ENCODE results near the gene KCTD10. TPM values are rescaled to one million over a fixed set of nuclear protein-coding genes. Genes with fewer than 3 reads are reported as not detected.
A peak's percentile ranks its signal among the peaks of the same experiment; 100 is the strongest.

Gene KCTD10
- total RNA-seq, 1 donor = 90.9 TPM

DNA sequence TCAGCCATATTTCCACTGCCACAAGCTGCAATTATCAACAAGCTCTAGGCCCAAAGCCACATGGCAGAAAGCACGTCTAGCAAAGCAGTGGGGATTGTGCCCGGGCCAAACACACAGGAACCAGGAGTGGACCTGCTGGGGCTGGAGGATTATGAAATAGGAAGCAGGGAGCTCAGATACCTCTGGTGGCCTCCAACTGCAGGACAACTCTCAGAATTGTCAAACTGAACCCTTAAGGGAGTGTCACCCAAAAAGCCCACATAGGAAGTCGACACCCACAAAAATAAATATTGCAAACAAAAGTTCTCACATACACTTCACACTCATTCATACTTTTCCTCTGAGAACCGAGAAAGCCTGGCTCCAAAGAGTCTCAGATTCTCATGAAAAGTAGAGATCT lies 26.1 kb downstream of the KCTD10 start:
- H3K4me3 ChIP-seq (ENCODE audit: low read depth, low read length) = no peak overlapping the region
- TF ChIP-seq, protein P1, sequence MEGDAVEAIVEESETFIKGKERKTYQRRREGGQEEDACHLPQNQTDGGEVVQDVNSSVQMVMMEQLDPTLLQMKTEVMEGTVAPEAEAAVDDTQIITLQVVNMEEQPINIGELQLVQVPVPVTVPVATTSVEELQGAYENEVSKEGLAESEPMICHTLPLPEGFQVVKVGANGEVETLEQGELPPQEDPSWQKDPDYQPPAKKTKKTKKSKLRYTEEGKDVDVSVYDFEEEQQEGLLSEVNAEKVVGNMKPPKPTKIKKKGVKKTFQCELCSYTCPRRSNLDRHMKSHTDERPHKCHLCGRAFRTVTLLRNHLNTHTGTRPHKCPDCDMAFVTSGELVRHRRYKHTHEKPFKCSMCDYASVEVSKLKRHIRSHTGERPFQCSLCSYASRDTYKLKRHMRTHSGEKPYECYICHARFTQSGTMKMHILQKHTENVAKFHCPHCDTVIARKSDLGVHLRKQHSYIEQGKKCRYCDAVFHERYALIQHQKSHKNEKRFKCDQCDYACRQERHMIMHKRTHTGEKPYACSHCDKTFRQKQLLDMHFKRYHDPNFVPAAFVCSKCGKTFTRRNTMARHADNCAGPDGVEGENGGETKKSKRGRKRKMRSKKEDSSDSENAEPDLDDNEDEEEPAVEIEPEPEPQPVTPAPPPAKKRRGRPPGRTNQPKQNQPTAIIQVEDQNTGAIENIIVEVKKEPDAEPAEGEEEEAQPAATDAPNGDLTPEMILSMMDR (IDR thresholded peaks at IDR 0.05; ENCODE audit: insufficient read depth, low read length) = no peak
- DNase-seq (ENCODE audit: low read depth) = no peak

DNA sequence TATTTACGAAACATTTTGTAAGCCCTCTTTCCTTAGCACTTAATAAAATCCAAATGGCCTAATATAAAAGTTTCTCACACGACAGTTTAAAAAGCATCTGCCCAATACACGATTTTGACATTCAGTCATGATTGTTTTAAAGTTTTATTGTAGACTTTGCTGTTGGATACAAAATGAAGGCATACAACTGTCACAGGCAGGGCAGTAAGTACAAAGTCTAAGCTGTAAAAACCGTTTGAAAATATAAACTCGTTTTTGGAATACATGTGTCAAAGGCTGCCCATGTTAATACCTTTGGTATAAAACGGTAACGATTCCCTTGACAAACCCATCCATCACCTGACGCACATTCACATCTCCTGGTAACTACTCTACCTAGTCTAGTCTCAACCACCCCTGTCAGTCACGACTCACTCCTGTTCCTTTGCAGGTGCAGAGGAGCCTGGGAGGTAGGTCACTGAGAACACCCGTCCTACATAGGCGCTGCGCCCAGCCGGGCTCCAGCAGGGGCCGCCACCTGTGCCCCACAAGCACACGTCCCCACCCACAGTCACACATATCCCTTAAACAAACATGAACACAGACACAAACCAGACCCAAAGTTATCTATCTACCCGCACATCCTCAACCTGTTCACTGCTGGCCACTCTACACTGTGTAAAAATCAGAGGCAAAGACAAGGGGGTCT lies 27.1 kb downstream of the KCTD10 start:
- TF ChIP-seq, protein P1 (IDR thresholded peaks at IDR 0.05; ENCODE audit: insufficient read depth, low read length) = no peak
- DNase-seq (ENCODE audit: low read depth) = no peak
- H3K4me3 ChIP-seq (ENCODE audit: low read depth, low read length) = no peak overlapping the region

DNA sequence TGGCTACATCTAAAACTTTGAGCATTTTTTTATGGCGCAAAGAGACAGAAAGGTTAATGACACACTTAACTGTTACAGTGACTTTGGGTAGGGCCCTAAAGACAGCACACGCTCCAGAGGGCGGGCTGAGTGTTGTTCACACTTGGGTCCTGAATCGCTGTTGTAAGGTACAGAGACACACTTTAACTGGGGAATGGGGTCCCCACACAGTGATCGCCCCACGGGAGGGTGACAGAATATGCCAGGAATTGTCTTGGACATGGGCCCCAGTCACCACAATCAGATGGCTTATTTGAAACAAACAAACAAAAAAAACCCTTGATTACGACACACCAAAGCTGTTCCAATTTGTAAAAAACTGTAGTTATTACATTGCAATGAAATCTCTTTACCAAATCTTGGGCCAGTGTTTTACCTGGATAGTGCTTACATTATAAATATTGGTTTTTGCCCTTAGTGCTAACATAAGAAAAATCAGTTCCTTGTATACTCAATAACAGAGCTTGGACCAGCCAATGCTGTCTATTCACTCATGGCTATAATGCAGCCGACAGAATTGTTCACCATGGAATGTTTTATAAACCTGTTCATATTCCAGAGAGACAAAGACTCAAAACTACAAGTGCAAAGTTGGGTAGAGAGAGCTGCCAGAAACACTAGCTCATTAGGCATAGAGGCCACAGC lies 28.3 kb downstream of the KCTD10 start:
- H3K4me3 ChIP-seq (ENCODE audit: low read depth, low read length) = no peak overlapping the region
- TF ChIP-seq, protein P1 (IDR thresholded peaks at IDR 0.05; ENCODE audit: insufficient read depth, low read length) = no peak
- DNase-seq (ENCODE audit: low read depth) = peak; percentile 23

DNA sequence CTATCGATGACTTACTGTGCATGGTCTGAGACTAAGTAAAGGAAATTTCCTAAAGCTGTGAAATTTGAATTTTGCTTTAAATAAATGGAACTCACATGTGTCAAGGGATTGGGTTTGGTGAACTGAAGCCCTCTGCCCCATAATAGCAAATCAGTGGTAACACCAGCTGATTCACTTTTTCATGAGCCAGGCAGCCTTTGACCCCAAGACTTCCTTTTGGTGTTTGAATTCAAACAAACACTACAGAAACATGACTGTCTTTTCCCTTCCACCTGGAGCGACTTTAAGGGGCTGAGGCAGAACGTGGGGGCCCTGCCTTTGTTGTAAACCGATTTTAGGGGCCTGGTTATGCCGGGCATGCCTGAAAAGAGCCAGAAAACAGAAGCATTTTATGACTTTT lies 28.8 kb downstream of the KCTD10 start:
- DNase-seq (ENCODE audit: low read depth) = no peak
- no peak overlapping the region for H3K4me3 ChIP-seq (ENCODE audit: low read depth, low read length)
- TF ChIP-seq, protein P1 (IDR thresholded peaks at IDR 0.05; ENCODE audit: insufficient read depth, low read length) = no peak

DNA sequence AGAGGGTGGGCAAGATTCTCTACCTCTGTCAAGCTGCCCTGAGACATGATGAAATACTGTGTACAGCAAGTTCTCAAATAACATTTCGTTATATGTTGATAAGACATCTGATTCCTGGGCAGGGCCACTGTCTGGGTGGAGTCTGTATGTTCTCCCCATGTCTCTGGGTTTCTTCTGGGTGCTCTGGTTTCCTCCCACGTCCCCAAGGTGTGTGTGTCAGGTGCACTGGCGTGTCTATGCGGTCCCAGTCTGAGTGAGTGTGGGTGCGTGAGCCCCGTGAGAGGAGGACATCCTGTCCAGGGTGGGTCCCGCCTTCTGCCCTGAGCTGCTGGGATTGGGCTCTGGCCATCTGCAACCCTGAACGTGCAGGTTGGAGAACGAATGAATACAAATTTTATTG lies 29.6 kb downstream of the KCTD10 start:
- no peak for DNase-seq (ENCODE audit: low read depth)
- TF ChIP-seq, protein P1 (IDR thresholded peaks at IDR 0.05; ENCODE audit: insufficient read depth, low read length) = no peak
- H3K4me3 ChIP-seq (ENCODE audit: low read depth, low read length) = no peak overlapping the region

DNA sequence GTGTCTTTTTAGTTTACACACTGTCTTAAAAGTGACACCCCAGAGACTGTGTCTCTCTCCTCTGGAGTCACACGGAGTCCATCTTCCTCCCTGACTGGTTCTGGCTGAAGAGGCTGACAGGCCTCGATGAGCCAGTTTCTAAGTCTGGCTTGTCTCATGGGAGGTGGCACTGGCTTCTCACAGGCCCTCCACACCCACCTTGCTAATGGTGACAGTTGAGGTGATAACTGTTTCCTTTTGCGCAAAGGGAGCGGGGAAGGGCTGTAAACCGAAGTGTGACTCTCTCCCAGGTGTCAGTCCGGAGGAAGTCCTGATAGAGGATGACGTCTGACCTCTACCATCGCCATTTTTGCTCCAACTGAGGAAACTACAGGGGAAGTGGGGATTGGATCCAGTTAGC lies 30.2 kb downstream of the KCTD10 start:
- TF ChIP-seq, protein P1 (IDR thresholded peaks at IDR 0.05; ENCODE audit: insufficient read depth, low read length) = no peak
- DNase-seq (ENCODE audit: low read depth) = no peak
- no peak overlapping the region for H3K4me3 ChIP-seq (ENCODE audit: low read depth, low read length)

Data from fibroblast of the aortic adventitia (primary cell).